ENCODE results near the gene THSD4. TPM values are rescaled to one million over a fixed set of nuclear protein-coding genes. Genes with fewer than 3 reads are reported as not detected.

Gene THSD4
- polyA plus RNA-seq, 1 donor from 2014 or later, result 0.46 TPM

- Histone ChIP-seq H3K27me3 (ENCODE audit: insufficient read depth, low read depth, low read length) (no peaks in the 10 kb centered on the region), H3K36me3 (ENCODE audit: insufficient read depth, low read length) (no peaks in the 10 kb centered on the region), H4K20me1 (ENCODE audit: insufficient read depth) (no peaks in the 10 kb centered on the region), H3K4me2 (ENCODE audit: low read length) (no peak overlapping the region), H3K9me2 (ENCODE audit: insufficient read depth, low read length) (no peaks in the 10 kb centered on the region), H3K27ac (ENCODE audit: low read length) (no peak overlapping the region), H3F3A (ENCODE audit: insufficient read depth, low read length, poor library complexity, severe bottlenecking) (no peaks in the 10 kb centered on the region), H3K9ac (ENCODE audit: low read length) (no peak overlapping the region), H3K9me3 (ENCODE audit: low read length) (no peaks in the 10 kb centered on the region), H3K79me2 (replicated peaks; ENCODE audit: insufficient read depth, low read length) (no peaks in the 10 kb centered on the region), H2AFZ (ENCODE audit: low read depth, low read length) (no peak overlapping the region), H3K4me3 (ENCODE audit: low read length) (no peak overlapping the region)
- TF ChIP-seq RAD21 (conservative IDR thresholded peaks at IDR 0.05), result no peak
These were observed 159.8 kb downstream of the THSD4 start for GRCh38 chr15:71275098-71275497.

GRCh38 chr15:71275566-71276335 lies 160.5 kb downstream of the THSD4 start:
- H3K4me3 ChIP-seq (ENCODE audit: low read length), result no peak overlapping the region
- no peak overlapping the region for H2AFZ ChIP-seq (ENCODE audit: low read depth, low read length)
- no peak overlapping the region for H3K9ac ChIP-seq (ENCODE audit: low read length)
- no peaks in the 10 kb centered on the region for H3K9me2 ChIP-seq (ENCODE audit: insufficient read depth, low read length)
- no peaks in the 10 kb centered on the region for H3K79me2 ChIP-seq (replicated peaks; ENCODE audit: insufficient read depth, low read length)
- H3K36me3 ChIP-seq (ENCODE audit: insufficient read depth, low read length), result no peaks in the 10 kb centered on the region
- no peak overlapping the region for H3K4me2 ChIP-seq (ENCODE audit: low read length)
- H3K27me3 ChIP-seq (ENCODE audit: insufficient read depth, low read depth, low read length), result no peaks in the 10 kb centered on the region
- no peak for TF ChIP-seq POLR2AphosphoS5 (IDR thresholded peaks at IDR 0.05)
- TF ChIP-seq RAD21 (conservative IDR thresholded peaks at IDR 0.05), result no peak
- TF ChIP-seq EP300 (conservative IDR thresholded peaks at IDR 0.05; ENCODE audit: poor library complexity, severe bottlenecking), result no peak
- no peak for TF ChIP-seq REST (IDR thresholded peaks at IDR 0.05; ENCODE audit: borderline replicate concordance)
- no peak for TF ChIP-seq CTCF (IDR thresholded peaks at IDR 0.05; ENCODE audit: poor library complexity, severe bottlenecking)
- no peak for TF ChIP-seq MXI1 (conservative IDR thresholded peaks at IDR 0.05; ENCODE audit: poor library complexity, severe bottlenecking)
- TF ChIP-seq TAF1 (IDR thresholded peaks at IDR 0.05; ENCODE audit: low read depth), result no peak
- no peak for TF ChIP-seq SMC3 (conservative IDR thresholded peaks at IDR 0.05; ENCODE audit: poor library complexity)
- TF ChIP-seq EZH2 (IDR thresholded peaks at IDR 0.05; ENCODE audit: borderline replicate concordance, insufficient read depth, low read length, poor library complexity, severe bottlenecking), result no peak
- H4K20me1 ChIP-seq (ENCODE audit: insufficient read depth), result no peaks in the 10 kb centered on the region
- no peaks in the 10 kb centered on the region for H3K9me3 ChIP-seq (ENCODE audit: low read length)
- H3F3A ChIP-seq (ENCODE audit: insufficient read depth, low read length, poor library complexity, severe bottlenecking), result no peaks in the 10 kb centered on the region
- no peak overlapping the region for H3K27ac ChIP-seq (ENCODE audit: low read length)

Data from neural cell (in vitro differentiated cells).